NCI-H1694 treated with DMSO at 0.1 percent for 48 hours (cell line): Measurements from ENCODE around the gene KIAA0825.
"Not testable (repeated sequence)": the region's sequence is repeated elsewhere in the genome, so short reads cannot be mapped to it uniquely, and the experiment has no call there.

ENCODE experiments used
- DNase-seq: peaks from one replicate; lab custom pipeline; 2025; lab: John Stamatoyannopoulos, UW

Gene KIAA0825

DNA sequence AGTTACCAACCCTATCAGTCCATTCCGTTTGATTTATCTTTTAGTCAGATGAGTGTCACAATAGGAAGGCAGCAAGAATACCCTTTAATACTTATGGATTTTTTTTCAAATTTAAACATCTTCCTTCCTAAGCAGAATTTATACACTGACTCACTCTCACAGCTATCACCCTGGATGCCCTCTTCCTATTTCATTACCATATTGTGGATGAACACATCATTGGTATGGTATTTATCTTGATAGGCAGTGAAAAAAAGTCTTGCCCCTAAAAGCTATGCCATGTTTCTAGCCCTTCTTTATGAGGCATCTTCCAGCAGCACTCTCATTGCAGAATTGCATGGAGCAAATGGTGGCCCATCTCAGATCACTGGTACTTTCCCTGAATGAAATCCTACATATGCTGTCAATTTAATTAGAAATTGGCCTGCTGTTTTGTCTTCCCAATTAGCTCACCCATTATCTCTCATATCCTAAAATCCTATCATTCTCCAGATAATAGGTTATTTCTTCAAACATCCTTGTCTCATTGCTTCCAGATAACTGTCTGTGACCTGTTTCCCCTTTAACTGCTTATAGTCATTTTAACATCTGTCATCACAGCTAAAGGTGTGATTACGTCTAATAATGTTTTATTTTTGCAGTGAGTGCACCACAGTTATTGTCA lies 443.5 kb downstream of the KIAA0825 start:
- no peak for DNase-seq

- DNase-seq: no peak
Observed at GRCh38 chr5:94173100-94173499, 445.3 kb downstream of the KIAA0825 start.

DNA sequence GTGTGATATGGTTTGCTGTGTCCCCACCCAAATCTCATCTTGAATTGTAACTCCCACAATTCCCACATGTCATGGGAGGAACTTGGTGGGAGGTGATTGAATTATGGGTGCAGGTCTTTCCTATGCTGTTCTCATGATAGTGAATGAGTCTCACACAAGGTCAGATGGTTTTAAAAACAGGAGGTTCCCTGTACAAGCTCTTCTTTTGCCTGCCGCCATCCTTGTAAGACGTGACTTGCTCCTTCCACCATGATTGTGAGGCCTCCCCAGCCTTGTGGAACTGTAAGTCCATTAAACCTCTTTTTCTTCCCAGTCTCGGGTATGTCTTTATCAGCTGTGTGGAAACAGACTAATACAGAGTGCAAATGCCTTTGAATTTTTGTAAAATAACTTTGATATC lies 447.3 kb downstream of the KIAA0825 start:
- DNase-seq: not testable (repeated sequence)

DNA sequence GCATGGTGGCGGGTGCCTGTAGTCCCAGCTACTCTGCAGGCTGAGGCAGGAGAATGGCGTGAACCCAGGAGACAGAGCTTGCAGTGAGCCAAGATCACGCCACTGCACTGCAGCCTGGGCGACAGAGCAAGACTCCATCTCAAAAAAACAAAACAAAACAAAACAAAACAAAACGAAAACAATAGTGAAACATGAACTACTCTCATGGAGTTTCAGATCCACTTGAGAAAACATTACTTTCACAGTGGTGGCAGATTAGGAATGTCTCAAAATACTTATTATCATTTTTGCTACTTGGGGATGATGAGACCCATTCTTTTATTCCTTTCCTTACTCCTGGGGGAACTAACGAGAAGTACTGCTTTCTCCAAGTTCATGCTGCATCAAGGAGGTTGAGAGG lies 448.2 kb downstream of the KIAA0825 start:
- DNase-seq: not testable (repeated sequence)

DNA sequence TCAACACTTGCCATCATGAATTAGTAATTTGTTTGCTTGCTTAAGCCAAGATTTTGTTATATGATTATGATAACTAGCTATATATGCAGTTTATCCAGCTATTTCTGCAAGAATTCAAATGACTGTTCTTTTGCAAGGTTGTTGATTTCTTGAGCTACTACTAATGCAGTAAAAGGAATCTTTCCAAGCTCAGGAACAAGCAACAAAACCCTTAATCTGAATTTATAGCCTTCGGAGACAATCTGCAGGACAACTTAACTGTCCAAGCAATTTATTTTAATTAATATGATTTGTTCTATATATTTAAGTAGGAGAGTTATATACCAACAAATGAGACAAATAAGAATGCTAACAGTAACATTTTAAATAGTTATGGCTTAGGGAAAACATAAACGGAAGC lies 450.3 kb downstream of the KIAA0825 start:
- DNase-seq: no peak

GRCh38 chr5:94161801-94162200 lies 456.6 kb downstream of the KIAA0825 start:
- no peak for DNase-seq

- no peak for DNase-seq
Observed at GRCh38 chr5:94159144-94159543, 459.3 kb downstream of the KIAA0825 start.

DNA sequence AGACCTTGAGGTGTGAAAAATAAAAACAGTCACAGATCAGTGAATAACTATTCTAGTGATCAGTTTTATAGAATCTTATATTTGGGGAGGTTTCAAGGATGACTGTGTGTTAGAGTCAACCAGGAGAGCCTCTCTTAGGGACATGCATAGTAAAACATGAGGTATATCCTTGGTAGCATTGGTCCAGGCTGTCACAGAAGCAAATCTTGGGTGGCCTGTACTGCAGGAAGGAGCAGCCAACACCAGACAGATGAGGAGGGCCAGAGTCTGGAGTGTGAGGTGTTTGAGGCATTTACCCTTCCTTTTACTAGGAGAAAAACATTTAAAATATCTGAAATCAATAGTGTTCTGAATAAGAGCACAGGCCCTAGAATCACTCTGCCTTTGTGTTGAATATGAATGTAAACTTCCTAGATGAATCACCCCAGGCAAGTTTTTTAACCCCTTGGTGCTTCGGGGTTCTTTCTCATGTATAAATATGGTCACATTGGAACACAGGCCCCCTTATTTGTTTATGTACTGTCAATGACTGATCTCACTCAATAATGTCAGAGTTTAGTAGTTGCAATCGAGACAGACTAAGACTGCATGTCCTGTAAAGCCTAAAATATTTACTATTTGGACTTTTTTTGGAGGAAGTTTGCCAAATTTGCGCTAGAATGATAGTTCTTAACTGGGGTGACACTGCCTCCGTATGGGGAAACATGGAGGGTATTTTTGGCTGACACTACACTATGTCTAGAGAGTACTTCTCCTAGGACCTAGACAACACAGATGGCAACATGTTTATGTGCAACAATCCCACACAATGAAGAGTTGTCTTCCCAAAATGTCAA lies 460.5 kb downstream of the KIAA0825 start:
- no peak for DNase-seq

DNA sequence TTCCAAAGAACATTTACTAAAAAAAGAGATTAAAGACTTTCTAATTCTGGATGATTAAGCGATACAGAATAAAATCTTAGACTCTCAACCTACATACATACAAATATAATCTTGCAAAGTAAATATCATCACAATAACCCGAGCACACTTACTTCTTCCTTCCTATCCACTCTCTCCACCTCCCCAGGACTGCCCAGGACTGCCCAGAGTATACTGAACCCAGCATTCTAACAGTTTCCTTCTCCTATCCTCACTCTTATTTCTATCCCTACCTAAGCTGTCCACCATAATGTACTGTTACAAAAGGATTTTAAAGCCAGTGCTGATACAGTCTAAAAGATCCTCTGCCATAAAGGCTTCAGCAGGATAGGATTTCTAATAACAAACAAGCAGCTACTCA lies 463.7 kb downstream of the KIAA0825 start:
- DNase-seq: no peak

DNA sequence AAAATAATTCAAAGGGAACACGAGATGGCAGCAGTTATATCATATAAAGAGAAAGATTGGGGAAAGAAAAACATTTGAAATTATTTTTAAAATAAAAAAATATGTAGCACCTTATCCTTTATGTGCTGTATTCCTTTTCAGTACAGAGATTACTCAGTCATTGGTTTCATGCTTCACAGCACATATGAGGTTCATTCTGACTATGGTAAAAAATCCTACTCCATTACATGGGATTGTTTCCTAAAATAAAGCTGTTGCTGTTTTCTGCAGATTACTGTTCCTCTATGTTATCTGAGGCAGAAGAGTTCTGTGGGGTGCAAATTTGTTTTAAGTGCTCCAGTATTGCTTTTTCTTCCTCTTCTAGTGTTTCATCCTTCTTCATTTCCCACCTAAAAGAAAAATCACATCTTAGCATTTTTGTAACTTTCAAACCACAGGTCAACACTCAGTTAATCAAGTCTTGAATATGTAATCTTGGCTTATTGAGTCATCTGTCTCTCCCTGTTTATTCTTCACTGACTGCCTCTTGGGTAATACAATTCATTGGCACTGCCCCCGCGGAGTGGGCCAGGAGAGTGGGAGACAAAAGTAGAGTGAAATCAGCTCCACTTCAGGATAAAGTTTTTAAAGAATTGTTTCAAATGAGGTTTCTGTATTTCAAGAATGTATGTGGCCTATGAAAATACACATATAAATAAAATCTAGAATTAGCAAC lies 464.5 kb downstream of the KIAA0825 start:
- no peak for DNase-seq

DNA sequence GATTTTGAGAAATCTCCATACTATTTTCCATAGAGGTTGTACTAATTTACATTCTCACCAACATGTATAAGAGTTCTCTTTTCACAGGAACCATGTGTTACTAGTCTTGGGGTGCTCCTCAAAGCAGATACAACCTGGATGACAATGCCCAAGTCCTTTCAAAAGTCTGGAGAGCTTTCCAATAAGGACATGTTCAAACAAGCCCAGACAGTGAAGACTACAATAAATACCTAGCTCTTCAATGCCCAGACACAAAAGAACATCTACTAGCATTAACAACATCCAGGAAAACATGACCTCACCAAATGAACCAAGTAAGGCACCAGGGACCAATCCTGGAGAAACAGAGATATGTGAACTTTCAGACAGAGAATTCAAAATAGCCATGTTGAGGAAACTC lies 474.8 kb downstream of the KIAA0825 start:
- DNase-seq: not testable (repeated sequence)

DNA sequence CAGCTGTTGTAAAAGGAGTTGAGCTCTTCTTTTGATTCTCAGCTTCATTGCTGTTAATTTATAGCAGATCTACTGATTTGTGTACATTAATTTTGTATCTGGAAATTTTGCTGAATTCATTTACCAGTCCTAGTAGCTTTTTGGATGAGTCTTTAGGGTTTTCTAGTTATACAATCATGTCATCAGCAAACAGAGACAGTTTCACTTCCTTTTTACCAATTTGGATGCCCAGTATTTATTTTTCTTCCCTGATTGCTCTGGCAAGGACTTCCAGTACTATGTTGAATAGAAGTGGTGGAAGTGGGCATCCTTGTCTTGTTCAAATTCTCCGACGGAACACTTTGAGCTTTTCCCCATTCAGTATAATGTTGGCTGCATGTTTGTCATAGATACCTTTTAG lies 478.1 kb downstream of the KIAA0825 start:
- no peak for DNase-seq

- no peak for DNase-seq
Observed at GRCh38 chr5:94130077-94130476, 488.3 kb downstream of the KIAA0825 start.

- no peak for DNase-seq
Observed at GRCh38 chr5:94125107-94125506, 493.3 kb downstream of the KIAA0825 start.

GRCh38 chr5:94116317-94116716 lies 502.1 kb downstream of the KIAA0825 start:
- DNase-seq: not testable (repeated sequence)

GRCh38 chr5:94113087-94113486 lies 505.3 kb downstream of the KIAA0825 start:
- DNase-seq: no peak

DNA sequence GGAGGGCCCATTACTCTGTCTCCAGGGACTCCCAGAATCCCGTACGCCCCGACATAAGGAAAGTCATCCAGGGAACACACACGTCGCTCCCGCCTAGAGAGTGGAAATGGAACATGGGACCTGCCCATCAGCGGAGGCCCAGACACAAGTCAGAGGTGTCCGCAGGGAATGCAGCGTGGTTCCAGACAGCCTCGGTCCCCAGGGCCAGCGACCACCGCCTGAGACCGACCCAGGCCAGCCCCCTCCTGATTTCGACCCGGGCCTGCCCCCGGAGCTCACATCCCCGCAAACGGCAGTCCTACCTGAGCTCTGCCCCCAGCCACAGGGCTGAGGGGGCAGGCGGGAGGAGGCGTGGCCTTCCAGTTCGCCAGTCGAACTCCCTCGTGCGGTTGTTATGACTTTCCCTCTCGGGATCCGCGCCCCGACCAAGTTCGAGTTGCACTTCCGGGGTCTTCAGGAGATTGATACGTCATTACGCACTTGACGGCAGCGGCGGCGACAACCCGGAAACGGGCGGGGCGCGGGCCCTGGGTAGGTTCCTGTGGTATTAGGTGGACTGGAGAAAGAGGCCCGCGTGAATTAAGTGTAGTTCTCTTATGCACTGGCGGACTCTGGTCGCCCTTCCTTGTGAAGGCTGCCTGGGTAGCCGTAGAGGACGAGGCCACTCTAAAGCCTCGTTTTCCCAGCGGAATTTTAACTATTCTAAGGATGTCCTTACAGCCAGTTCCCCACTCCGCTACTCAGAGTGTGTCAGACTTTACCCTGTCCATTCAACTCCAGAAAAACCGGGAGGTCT lies 507.0 kb downstream of the KIAA0825 start:
- peak; percentile 86 for DNase-seq

DNA sequence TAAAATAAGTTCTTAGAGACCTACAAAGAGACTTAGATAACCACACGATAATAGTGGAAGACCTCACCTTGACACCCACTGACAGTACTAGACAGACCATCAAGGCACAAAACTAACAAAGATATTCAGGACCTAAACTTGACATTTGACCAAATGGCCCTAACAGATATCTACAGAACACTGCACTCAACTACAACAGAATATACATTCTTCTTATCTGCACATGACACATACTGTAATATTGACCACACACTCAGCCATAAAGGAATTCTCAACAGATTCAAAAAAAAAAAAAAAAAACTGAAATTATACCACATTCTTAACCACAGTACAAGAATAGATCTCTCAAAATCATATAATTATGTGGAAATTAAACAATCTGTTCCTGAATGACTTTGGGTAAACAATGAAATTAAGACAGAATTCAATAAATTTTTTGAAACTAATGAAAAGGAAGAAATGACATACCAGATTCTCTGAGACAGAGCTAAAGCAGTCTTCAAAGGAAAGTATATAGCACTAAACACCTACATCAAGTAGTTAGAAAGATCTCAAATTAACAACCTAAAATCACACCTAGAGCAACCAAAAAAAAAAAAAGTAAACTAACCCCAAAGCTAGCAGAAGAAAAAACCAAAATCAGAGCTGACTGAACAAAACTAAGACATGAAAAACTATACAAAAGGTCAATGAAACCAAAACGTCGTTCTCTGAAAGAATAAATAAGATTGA lies 514.7 kb downstream of the KIAA0825 start:
- no peak for DNase-seq
